Hepatocyte (in vitro differentiated cells): ENCODE data around the gene KDM4C.

ENCODE experiments used
- EZH2 ChIP-seq: fragments of 200-600 bp; sonication (generic); IDR thresholded peaks from 2 replicates; pipeline ENCODE4 v1.6.1; 2016; ENCODE audit warnings: antibody characterized with exemption, mild to moderate bottlenecking, borderline replicate concordance
- TF ChIP-seq, protein P1 (sequence below): fragments of 200-600 bp; sonication (generic); IDR thresholded peaks from 2 replicates; pipeline ENCODE4 v1.5.1; 2016; ENCODE audit warnings: antibody characterized with exemption, mild to moderate bottlenecking; ENCODE audit not compliant: poor library complexity

DNA sequence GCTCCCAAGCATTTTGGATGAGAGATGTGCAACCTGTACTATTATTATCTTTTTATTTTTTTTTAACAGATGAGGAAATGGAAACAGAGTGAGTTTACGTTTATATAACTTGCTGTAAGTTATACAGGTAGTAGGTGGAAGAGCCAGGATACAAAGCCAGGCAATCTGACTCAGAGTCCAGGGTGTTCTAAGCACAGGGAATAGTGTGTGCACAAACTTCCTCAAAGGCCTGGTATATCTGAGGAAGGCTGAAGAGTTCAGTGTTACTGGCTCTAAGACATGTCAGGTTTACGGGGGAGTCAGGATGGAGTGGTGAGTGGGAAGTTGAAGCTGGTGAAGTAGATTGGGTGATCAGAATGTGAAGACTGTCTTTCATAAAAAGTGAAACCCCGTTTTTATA lies 353.6 kb downstream of the KDM4C start:
- TF ChIP-seq, protein P1, sequence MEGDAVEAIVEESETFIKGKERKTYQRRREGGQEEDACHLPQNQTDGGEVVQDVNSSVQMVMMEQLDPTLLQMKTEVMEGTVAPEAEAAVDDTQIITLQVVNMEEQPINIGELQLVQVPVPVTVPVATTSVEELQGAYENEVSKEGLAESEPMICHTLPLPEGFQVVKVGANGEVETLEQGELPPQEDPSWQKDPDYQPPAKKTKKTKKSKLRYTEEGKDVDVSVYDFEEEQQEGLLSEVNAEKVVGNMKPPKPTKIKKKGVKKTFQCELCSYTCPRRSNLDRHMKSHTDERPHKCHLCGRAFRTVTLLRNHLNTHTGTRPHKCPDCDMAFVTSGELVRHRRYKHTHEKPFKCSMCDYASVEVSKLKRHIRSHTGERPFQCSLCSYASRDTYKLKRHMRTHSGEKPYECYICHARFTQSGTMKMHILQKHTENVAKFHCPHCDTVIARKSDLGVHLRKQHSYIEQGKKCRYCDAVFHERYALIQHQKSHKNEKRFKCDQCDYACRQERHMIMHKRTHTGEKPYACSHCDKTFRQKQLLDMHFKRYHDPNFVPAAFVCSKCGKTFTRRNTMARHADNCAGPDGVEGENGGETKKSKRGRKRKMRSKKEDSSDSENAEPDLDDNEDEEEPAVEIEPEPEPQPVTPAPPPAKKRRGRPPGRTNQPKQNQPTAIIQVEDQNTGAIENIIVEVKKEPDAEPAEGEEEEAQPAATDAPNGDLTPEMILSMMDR, result no peak
- no peak for TF ChIP-seq EZH2
